Loucy (cell line): Measurements from ENCODE around the gene USP22.

Experiments used
- H2AFZ ChIP-seq: fragments of 200-600 bp; sonication (generic); 2 replicates; pipeline ENCODE4 v1.6.0; 2016; ENCODE audit warnings: antibody characterized with exemption, mild to moderate bottlenecking, low read length, moderate library complexity
- H3F3A ChIP-seq: fragments of 200-600 bp; 2 replicates; pipeline ENCODE4 v1.6.0; 2016; ENCODE audit warnings: antibody characterized with exemption, low read depth, mild to moderate bottlenecking
- H3K27me3 ChIP-seq: fragments of 200-600 bp; sonication (generic); 2 replicates; pipeline ENCODE4 v1.6.1; 2014; ENCODE audit warnings: low read length, mild to moderate bottlenecking; ENCODE audit not compliant: insufficient read depth, poor library complexity, severe bottlenecking
- H3K36me3 ChIP-seq: fragments of 200-600 bp; sonication (generic); 2 replicates; pipeline ENCODE4 v1.6.1; 2016; ENCODE audit warnings: low read length; ENCODE audit not compliant: insufficient read depth
- H3K4me1 ChIP-seq: fragments of 200-600 bp; sonication (generic); 2 replicates; pipeline ENCODE4 v1.5.1; 2014; ENCODE audit warnings: low read length, mild to moderate bottlenecking; ENCODE audit not compliant: insufficient read depth, poor library complexity, severe bottlenecking
- H3K4me2 ChIP-seq: fragments of 200-600 bp; sonication (generic); 2 replicates; pipeline ENCODE4 v1.6.0; 2014; ENCODE audit warnings: antibody characterized with exemption, low read length, low read depth, mild to moderate bottlenecking; ENCODE audit not compliant: poor library complexity, severe bottlenecking
- H3K4me3 ChIP-seq: fragments of 200-600 bp; sonication (generic); 2 replicates; pipeline ENCODE4 v1.5.1; 2014; ENCODE audit warnings: low read length, mild to moderate bottlenecking, mixed read lengths; ENCODE audit not compliant: poor library complexity, severe bottlenecking
- H3K79me2 ChIP-seq: fragments of 200-600 bp; sonication (generic); 2 replicates; pipeline ENCODE4 v1.6.1; 2014; ENCODE audit warnings: low read length; ENCODE audit not compliant: insufficient read depth
- H3K9ac ChIP-seq: fragments of 200-600 bp; sonication (generic); 2 replicates; pipeline ENCODE4 v1.6.0; 2014; ENCODE audit warnings: mild to moderate bottlenecking, low read depth, low read length, moderate library complexity; ENCODE audit not compliant: poor library complexity, severe bottlenecking
- H3K9me2 ChIP-seq: fragments of 200-600 bp; sonication (generic); replicated peaks from 2 replicates; pipeline ENCODE4 v1.6.1; 2016; ENCODE audit warnings: low read depth, low read length, mixed read lengths
- H3K9me3 ChIP-seq: fragments of 200-600 bp; sonication (generic); 2 replicates; pipeline ENCODE4 v1.6.1; 2014; ENCODE audit warnings: mild to moderate bottlenecking, antibody characterized with exemption, low read length, low read depth; ENCODE audit not compliant: insufficient read depth
- H4K20me1 ChIP-seq: fragments of 200-600 bp; sonication (generic); 2 replicates; pipeline ENCODE4 v1.6.0; 2014; ENCODE audit warnings: antibody characterized with exemption, low read length, mild to moderate bottlenecking; ENCODE audit not compliant: insufficient read depth, poor library complexity, severe bottlenecking
- CTCF ChIP-seq: fragments of 200-600 bp; sonication (generic); conservative IDR thresholded peaks from 2 replicates; pipeline ENCODE4 v1.5.1; 2014; ENCODE audit warnings: mild to moderate bottlenecking, antibody characterized with exemption, low read length
- EZH2phosphoT487 ChIP-seq: fragments of 200-600 bp; IDR thresholded peaks from 2 replicates; pipeline ENCODE4 v1.6.1; 2018; ENCODE audit warnings: antibody characterized with exemption, mild to moderate bottlenecking, moderate library complexity, borderline replicate concordance

The USP22 gene

GRCh38 chr17:21020622-21021021 is 22.2 kb downstream of the USP22 start:
- Histone ChIP-seq H2AFZ (no peak overlapping the region), H3K9ac (no peak overlapping the region), H3K4me1 (no peaks in the 10 kb centered on the region), H3K9me3 (no peaks in the 10 kb centered on the region), H3K4me3 (no peak overlapping the region), H3K9me2 (no peaks in the 10 kb centered on the region), H3K36me3 (peaks cover 93% of the 10 kb centered on the region), H3K4me2 (no peak overlapping the region), H4K20me1 (peaks cover 98% of the 10 kb centered on the region), H3K27me3 (no peaks in the 10 kb centered on the region), H3F3A (no peaks in the 10 kb centered on the region), H3K79me2 (peaks cover 99% of the 10 kb centered on the region)
- TF ChIP-seq EZH2phosphoT487 = no peak
- no peak for TF ChIP-seq CTCF

- no peak overlapping the region for H2AFZ ChIP-seq
- TF ChIP-seq CTCF (peak; percentile 53; the same call in 1 of the 2 replicates), EZH2phosphoT487 (no peak)
- H3K9me3 ChIP-seq = no peaks in the 10 kb centered on the region
- H3K4me1 ChIP-seq = no peaks in the 10 kb centered on the region
- peaks cover 99% of the 10 kb centered on the region for H3K79me2 ChIP-seq
- H3K9ac ChIP-seq = no peak overlapping the region
- no peaks in the 10 kb centered on the region for H3K27me3 ChIP-seq
- no peaks in the 10 kb centered on the region for H3F3A ChIP-seq
- peaks cover 98% of the 10 kb centered on the region for H4K20me1 ChIP-seq
- H3K4me2 ChIP-seq = no peak overlapping the region
- no peak overlapping the region for H3K4me3 ChIP-seq
- H3K36me3 ChIP-seq = peaks cover 93% of the 10 kb centered on the region
- no peaks in the 10 kb centered on the region for H3K9me2 ChIP-seq
These were observed 22.7 kb downstream of the USP22 start for GRCh38 chr17:21019976-21020586.

- H2AFZ ChIP-seq = no peak overlapping the region
- H3K27me3 ChIP-seq = no peaks in the 10 kb centered on the region
- no peak overlapping the region for H3K4me3 ChIP-seq
- no peaks in the 10 kb centered on the region for H3K4me1 ChIP-seq
- TF ChIP-seq CTCF (no peak), EZH2phosphoT487 (no peak)
- peaks cover 99% of the 10 kb centered on the region for H3K79me2 ChIP-seq
- H3K4me2 ChIP-seq = no peak overlapping the region
- peaks cover 93% of the 10 kb centered on the region for H3K36me3 ChIP-seq
- H3F3A ChIP-seq = no peaks in the 10 kb centered on the region
- no peaks in the 10 kb centered on the region for H3K9me2 ChIP-seq
- H3K9ac ChIP-seq = no peak overlapping the region
- no peaks in the 10 kb centered on the region for H3K9me3 ChIP-seq
- peaks cover 98% of the 10 kb centered on the region for H4K20me1 ChIP-seq
These were observed 23.9 kb downstream of the USP22 start for GRCh38 chr17:21018894-21019293.
